Endothelial cell of umbilical vein (primary cell): Measurements from ENCODE around the gene TMEM158. TPM values are rescaled to one million over a fixed set of nuclear protein-coding genes. Genes with fewer than 3 reads are reported as not detected.

Experiments used
- BruUV-seq: library from RNA; stranded (reverse); fragments of 400-500 nt; replicated peaks from 2 replicates; lab custom pipeline; 2021; lab: Mats Ljungman, UMichigan
- CTCF ChIA-PET: fragments of 300-600, 350-600 bp; sonication (Branson Sonifier 250); formaldehyde crosslinking; loops from one replicate; lab custom pipeline; 2021; ENCODE audit warnings: antibody characterized with exemption, inconsistent platforms; lab: Charles Lee
- POLR2A ChIA-PET: fragments of 300-600, 350-600 bp; sonication (Branson Sonifier 250); formaldehyde crosslinking; loops from one replicate; lab custom pipeline; 2021; ENCODE audit warnings: antibody characterized with exemption, inconsistent platforms; lab: Charles Lee
- DNase-seq: peaks from one replicate; pipeline ENCODE4 v3.0.0-alpha.2; 2011; ENCODE audit warnings: low read depth, low spot score
- FAIRE-seq: peaks from 2 replicates; lab custom pipeline; 2011; peaks lifted over from hg19 to GRCh38; lab: Jason Lieb, UNC
- H2AFZ ChIP-seq: 2 replicates; pipeline ENCODE4 v1.6.0; 2012; ENCODE audit warnings: low read depth, low read length, control low read depth, inconsistent platforms
- H3K27ac ChIP-seq: 2 replicates; pipeline ENCODE4 v1.5.1; 2011; ENCODE audit warnings: low read depth, mild to moderate bottlenecking, control low read depth, low read length, moderate library complexity; ENCODE audit not compliant: insufficient read depth
- H3K27me3 ChIP-seq, 2 experiments: 2 replicates each; pipeline versions ENCODE4 v1.6.0 to v1.6.1; 2011; ENCODE audit warnings: low read length in 2 of 2, mixed read lengths in 1 of 2; ENCODE audit not compliant: control insufficient read depth in 2 of 2, insufficient read depth in 2 of 2
- H3K36me3 ChIP-seq, 2 experiments: 2 replicates in 1 of 2; 3 replicates in 1 of 2; pipeline ENCODE4 v1.5.1; 2011; ENCODE audit warnings: low read length in 2 of 2, mild to moderate bottlenecking in 1 of 2, moderate library complexity in 1 of 2; ENCODE audit not compliant: control insufficient read depth in 2 of 2, insufficient read depth in 2 of 2; ENCODE audit errors: extremely low read depth in 1 of 2
- H3K4me1 ChIP-seq: 3 replicates; pipeline ENCODE4 v1.5.1; 2011; ENCODE audit warnings: mild to moderate bottlenecking, low read length; ENCODE audit not compliant: control insufficient read depth, insufficient read depth; ENCODE audit errors: extremely low read depth
- H3K4me2 ChIP-seq: 2 replicates; pipeline ENCODE4 v1.6.1; 2011; ENCODE audit warnings: low read length, control low read depth, mixed read lengths; ENCODE audit not compliant: insufficient read depth
- H3K4me3 ChIP-seq, 3 experiments: fragments of 200-600 bp in 1 of 3; sonication (generic), shearing (Covaris generic) in 1 of 3; replicated peaks in 1 of 3; 2 replicates each; pipeline ENCODE4 v1.5.1; 2011 to 2016; ENCODE audit warnings: control low read depth in 3 of 3, low read length in 3 of 3, mild to moderate bottlenecking in 2 of 3, inconsistent platforms in 1 of 3, low read depth in 1 of 3, moderate library complexity in 1 of 3; ENCODE audit not compliant: insufficient read depth in 1 of 3
- H3K79me2 ChIP-seq: 2 replicates; pipeline ENCODE4 v1.6.0; 2012; ENCODE audit warnings: low read length, inconsistent platforms; ENCODE audit not compliant: control insufficient read depth, insufficient read depth
- H3K9ac ChIP-seq: replicated peaks from 2 replicates; pipeline ENCODE3; 2011; ENCODE audit warnings: low read length, control low read depth; ENCODE audit not compliant: insufficient read depth; ENCODE audit errors: extremely low read depth
- H3K9me1 ChIP-seq: replicated peaks from 3 replicates; pipeline ENCODE4 v1.6.0; 2011; ENCODE audit warnings: mild to moderate bottlenecking, low read length; ENCODE audit not compliant: control insufficient read depth, insufficient read depth; ENCODE audit errors: extremely low read depth
- H3K9me3 ChIP-seq: replicated peaks from 2 replicates; pipeline ENCODE4 v1.5.1; 2012; ENCODE audit warnings: low read length, inconsistent platforms; ENCODE audit not compliant: control insufficient read depth, insufficient read depth
- H4K20me1 ChIP-seq: replicated peaks from 2 replicates; pipeline ENCODE3; 2011; ENCODE audit warnings: mild to moderate bottlenecking, low read length; ENCODE audit not compliant: control insufficient read depth, insufficient read depth; ENCODE audit errors: extremely low read depth
- CTCF ChIP-seq, 2 donors: IDR thresholded peaks; 1 replicate in 1 of 2; 2 replicates in 1 of 2; pipeline ENCODE4 v1.5.1; 2011; ENCODE audit warnings: low read length in 2 of 2, mild to moderate bottlenecking in 2 of 2, moderate library complexity in 2 of 2, control low read depth in 1 of 2, inconsistent platforms in 1 of 2, low read depth in 1 of 2; ENCODE audit not compliant: insufficient read depth in 1 of 2; ENCODE audit errors: extremely low read depth in 1 of 2
- EZH2 ChIP-seq: IDR thresholded peaks from 2 replicates; pipeline ENCODE4 v1.6.1; 2012; ENCODE audit warnings: borderline replicate concordance, low read depth, mild to moderate bottlenecking, moderate library complexity, low read length, inconsistent platforms; ENCODE audit not compliant: severe bottlenecking
- FOS ChIP-seq: IDR thresholded peaks from 2 replicates; pipeline ENCODE4 v1.6.1; 2011; ENCODE audit warnings: mild to moderate bottlenecking, low read length, moderate library complexity, borderline replicate concordance; ENCODE audit not compliant: insufficient read depth
- GATA2 ChIP-seq: IDR thresholded peaks from 2 replicates; pipeline ENCODE4 v1.7.0; 2011; ENCODE audit warnings: low read depth, mild to moderate bottlenecking, moderate library complexity, mixed read lengths, low read length; ENCODE audit not compliant: insufficient read length, insufficient read depth
- JUN ChIP-seq: IDR thresholded peaks from 2 replicates; pipeline ENCODE4 v1.6.1; 2011; ENCODE audit warnings: borderline replicate concordance, low read depth; ENCODE audit not compliant: insufficient read length, insufficient read depth
- MAX ChIP-seq: IDR thresholded peaks from 2 replicates; pipeline ENCODE4 v1.6.1; 2011; ENCODE audit not compliant: insufficient read depth, insufficient read length
- MYC ChIP-seq: IDR thresholded peaks from one replicate; pipeline ENCODE4 v1.6.1; 2011; ENCODE audit warnings: mild to moderate bottlenecking, low read depth, low read length
- POLR2A ChIP-seq: IDR thresholded peaks from 2 replicates; pipeline ENCODE4 v1.6.1; 2012; ENCODE audit warnings: low read depth, mild to moderate bottlenecking, control low read depth, low read length
- POLR2AphosphoS5 ChIP-seq: IDR thresholded peaks from 2 replicates; pipeline ENCODE4 v1.6.1; 2012; ENCODE audit warnings: low read depth, mild to moderate bottlenecking, control low read depth, low read length, moderate library complexity; ENCODE audit not compliant: insufficient read depth
- dilution Hi-C: fragments of 300-500 bp; cut with MboI; formaldehyde crosslinking; loops from one replicate; pipeline ENCODE4 v1.15.0; 2019; ENCODE audit warnings: low sequenced_read_pairs; ENCODE audit not compliant: extremely low pct_ligation_motif_present
- intact Hi-C: fragments of 100-400 bp; cut with micrococcal nuclease; formaldehyde crosslinking; loops from one replicate; pipeline ENCODE4 v1.10.0; 2022
- polyA plus RNA-seq, 4 experiments: library from polyadenylated mRNA; depleted of rRNA in 3 of 4; stranded (reverse) in 3 of 4; unstranded in 1 of 4; fragments of >200 nt; gene quantifications; 2 replicates each; pipeline versions ENCODE4 v1.2.1 to v1.2.3, GENCODE V29; 2011 to 2012; ENCODE audit warnings: missing spikeins in 1 of 4
- total RNA-seq: library from RNA; stranded (reverse); gene quantifications from 2 replicates; pipeline ENCODE4 v1.2.3, GENCODE V29; 2021

The TMEM158 gene
- total and polyA plus RNA-seq, 2 donors (not counting 3 experiments of a cell fraction or from before 2014, with no cell fraction given): 0.15 to 0.42 TPM

GRCh38 chr3:45236964-45237363, 10.9 kb upstream of the TMEM158 start:
- Histone ChIP-seq H3K4me2 (no peak overlapping the region), H3K9me3 (no peaks in the 10 kb centered on the region), H3K9ac (no peak overlapping the region), H2AFZ (no peak overlapping the region), H3K27ac (no peak overlapping the region), H3K4me1 (no peaks in the 10 kb centered on the region), H4K20me1 (no peaks in the 10 kb centered on the region), H3K4me3 (no peak overlapping the region), H3K9me1 (no peaks in the 10 kb centered on the region), H3K27me3 (peaks cover 5 to 10% of the 10 kb centered on the region in 2 experiments), H3K36me3 (no peaks in the 10 kb centered on the region), H3K79me2 (no peaks in the 10 kb centered on the region)
- ChIA-PET POLR2A (no interaction called here), CTCF (no interaction called here)
- DNase-seq (no peak), FAIRE-seq (no peak)
- dilution Hi-C loops (no loop called here), intact Hi-C loops (no loop called here)
- no peak for TF ChIP-seq JUN
- BruUV-seq: no TSS peak

- no peak for TF ChIP-seq CTCF (IDR thresholded peaks at IDR 0.05; ENCODE audit: extremely low read depth in 1 of 2, insufficient read depth in 1 of 2, low read depth in 1 of 2, low read length in 2 of 2)
- TF ChIP-seq GATA2: no peak
- no peak for TF ChIP-seq MAX
- TF ChIP-seq EZH2: no peak
- TF ChIP-seq POLR2AphosphoS5: no peak
- TF ChIP-seq FOS: no peak
- TF ChIP-seq POLR2A: no peak
- no peak for TF ChIP-seq MYC
- no peak for TF ChIP-seq JUN
- Histone ChIP-seq H3K9me1 (no peaks in the 10 kb centered on the region), H3K9me3 (no peaks in the 10 kb centered on the region), H3K36me3 (no peaks in the 10 kb centered on the region), H3K9ac (no peak overlapping the region), H2AFZ (no peak overlapping the region), H3K4me3 (no peak overlapping the region), H3K27ac (no peak overlapping the region), H3K27me3 (peaks cover 18 to 19% of the 10 kb centered on the region in 2 experiments), H3K4me1 (no peaks in the 10 kb centered on the region), H4K20me1 (no peaks in the 10 kb centered on the region), H3K4me2 (no peak overlapping the region), H3K79me2 (no peaks in the 10 kb centered on the region)
- no peak for DNase-seq
- CTCF ChIA-PET: no interaction called here
- POLR2A ChIA-PET: interaction anchor here (0.5 kb wide), 1 partner anchor 596 kb away, joined by 3 read pairs; no protein-coding TSS in a partner anchor
- intact Hi-C loops: no loop called here
- dilution Hi-C loops: no loop called here
- FAIRE-seq: no peak
- no TSS peak for BruUV-seq
Observed at GRCh38 chr3:45235409-45235808, 9.3 kb upstream of the TMEM158 start.
